Progenitor cell of endocrine pancreas (in vitro differentiated cells): ENCODE results near the gene DNAAF8. TPM values are rescaled to one million over a fixed set of nuclear protein-coding genes. Genes with fewer than 3 reads are reported as not detected.

Experiments
- DNase-seq: peaks from one replicate; pipeline ENCODE4 v3.0.0; 2021; ENCODE audit warnings: low spot score; ENCODE audit not compliant: unreplicated experiment
- H3K27ac Mint-ChIP-seq: 2 replicates; pipeline ENCODE4 v1.8.0; 2021; ENCODE audit warnings: mild to moderate bottlenecking, moderate library complexity, mixed read lengths
- H3K27me3 Mint-ChIP-seq: 2 replicates; pipeline ENCODE4 v1.8.0; 2021; ENCODE audit warnings: mixed read lengths
- H3K36me3 Mint-ChIP-seq: 2 replicates; pipeline ENCODE4 v1.8.0; 2022; ENCODE audit warnings: mixed read lengths; ENCODE audit not compliant: insufficient read depth
- H3K4me1 Mint-ChIP-seq: 2 replicates; pipeline ENCODE4 v1.8.0; 2021; ENCODE audit warnings: low read depth, mixed read lengths
- H3K4me3 Mint-ChIP-seq: 2 replicates; pipeline ENCODE4 v1.8.0; 2021; ENCODE audit warnings: low read depth, mild to moderate bottlenecking, moderate library complexity, mixed read lengths
- H3K9me3 Mint-ChIP-seq: 2 replicates; pipeline ENCODE4 v1.8.0; 2021; ENCODE audit warnings: low read depth, mixed read lengths
- total RNA-seq: library from RNA; stranded (reverse); gene quantifications from 2 replicates; pipeline ENCODE4 v1.2.1, GENCODE V29; 2021
- TF ChIP-seq, protein P1 (sequence below): fragments of 200-600 bp; sonication (generic); IDR thresholded peaks from one replicate; pipeline ENCODE4 v1.5.0; 2021; ENCODE audit warnings: antibody characterized with exemption, mild to moderate bottlenecking; ENCODE audit not compliant: unreplicated experiment

DNAAF8 gene
- total RNA-seq, 1 donor from 2014 or later = 1.1 TPM

GRCh38 chr16:4687416-4687815 lies 46.9 kb upstream of the DNAAF8 start:
- Mint-ChIP-seq H3K4me1 (no peaks in the 10 kb centered on the region), H3K4me3 (no peak overlapping the region), H3K27ac (no peak overlapping the region), H3K27me3 (no peaks in the 10 kb centered on the region), H3K36me3 (peaks cover 4% of the 10 kb centered on the region), H3K9me3 (no peaks in the 10 kb centered on the region)
- no peak for DNase-seq
- TF ChIP-seq, protein P1, sequence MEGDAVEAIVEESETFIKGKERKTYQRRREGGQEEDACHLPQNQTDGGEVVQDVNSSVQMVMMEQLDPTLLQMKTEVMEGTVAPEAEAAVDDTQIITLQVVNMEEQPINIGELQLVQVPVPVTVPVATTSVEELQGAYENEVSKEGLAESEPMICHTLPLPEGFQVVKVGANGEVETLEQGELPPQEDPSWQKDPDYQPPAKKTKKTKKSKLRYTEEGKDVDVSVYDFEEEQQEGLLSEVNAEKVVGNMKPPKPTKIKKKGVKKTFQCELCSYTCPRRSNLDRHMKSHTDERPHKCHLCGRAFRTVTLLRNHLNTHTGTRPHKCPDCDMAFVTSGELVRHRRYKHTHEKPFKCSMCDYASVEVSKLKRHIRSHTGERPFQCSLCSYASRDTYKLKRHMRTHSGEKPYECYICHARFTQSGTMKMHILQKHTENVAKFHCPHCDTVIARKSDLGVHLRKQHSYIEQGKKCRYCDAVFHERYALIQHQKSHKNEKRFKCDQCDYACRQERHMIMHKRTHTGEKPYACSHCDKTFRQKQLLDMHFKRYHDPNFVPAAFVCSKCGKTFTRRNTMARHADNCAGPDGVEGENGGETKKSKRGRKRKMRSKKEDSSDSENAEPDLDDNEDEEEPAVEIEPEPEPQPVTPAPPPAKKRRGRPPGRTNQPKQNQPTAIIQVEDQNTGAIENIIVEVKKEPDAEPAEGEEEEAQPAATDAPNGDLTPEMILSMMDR = no peak

DNA sequence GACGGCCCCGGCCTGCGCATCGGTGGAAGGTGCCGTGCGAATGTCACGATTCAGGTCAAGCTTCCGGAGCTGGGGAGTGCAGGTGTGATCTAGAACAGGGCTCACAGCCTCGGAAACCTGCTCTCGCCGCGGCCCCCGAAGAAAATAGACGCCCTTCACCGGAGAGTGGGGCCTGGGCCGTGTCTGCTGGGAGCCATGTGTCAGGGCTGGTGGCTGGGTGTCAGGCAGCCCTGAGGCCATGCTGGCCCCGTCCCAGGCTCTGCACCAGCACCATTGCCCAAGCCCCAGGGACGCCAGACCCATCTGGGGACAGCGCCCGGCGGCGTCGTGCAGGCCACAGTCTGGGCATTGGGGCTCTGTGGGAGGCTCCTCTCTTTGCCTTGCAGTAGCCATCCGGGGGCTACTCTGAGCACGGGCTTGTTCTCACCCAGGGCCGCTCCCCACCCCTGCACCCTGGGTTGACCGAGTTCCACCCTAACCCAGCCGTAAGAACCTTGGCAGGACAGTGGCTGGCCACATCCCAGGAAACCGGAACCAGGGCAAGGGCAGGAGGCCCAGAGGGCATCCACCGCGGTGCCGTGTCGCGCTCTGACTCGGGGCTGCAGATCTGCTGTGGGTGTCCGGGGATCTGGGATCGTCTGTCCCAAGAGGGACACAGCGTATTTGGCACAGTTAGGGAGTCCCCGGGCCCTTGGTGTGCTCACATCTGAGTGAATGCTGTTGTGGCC lies 46.2 kb upstream of the DNAAF8 start:
- TF ChIP-seq, protein P1 = no peak
- Mint-ChIP-seq H3K4me1 (no peaks in the 10 kb centered on the region), H3K36me3 (peaks cover 4% of the 10 kb centered on the region), H3K27me3 (no peaks in the 10 kb centered on the region), H3K9me3 (no peaks in the 10 kb centered on the region), H3K27ac (no peak overlapping the region), H3K4me3 (no peak overlapping the region)
- DNase-seq = no peak

DNA sequence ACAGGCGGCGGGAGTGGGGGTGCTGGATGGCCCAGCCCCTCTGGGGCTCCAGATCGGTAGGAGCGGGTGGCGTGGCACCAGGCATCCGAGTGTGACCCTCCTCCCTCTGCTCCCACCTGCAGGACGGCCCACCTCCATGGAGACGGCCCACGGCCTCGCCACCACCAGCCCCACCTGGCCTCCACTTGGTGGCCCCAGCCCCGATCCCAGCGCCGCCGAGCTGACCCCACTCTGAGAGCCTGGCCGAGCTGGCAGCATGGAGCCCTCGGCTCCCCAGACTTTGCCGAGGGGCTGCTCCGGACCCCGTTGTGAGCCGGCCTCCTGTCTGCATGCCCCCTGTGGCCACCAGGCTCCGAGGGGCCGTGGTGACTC lies 45.7 kb upstream of the DNAAF8 start:
- H3K4me1 Mint-ChIP-seq = no peaks in the 10 kb centered on the region
- no peaks in the 10 kb centered on the region for H3K27me3 Mint-ChIP-seq
- H3K4me3 Mint-ChIP-seq = no peak overlapping the region
- no peak for DNase-seq
- TF ChIP-seq, protein P1 = no peak
- H3K36me3 Mint-ChIP-seq = peaks cover 2% of the 10 kb centered on the region
- no peaks in the 10 kb centered on the region for H3K9me3 Mint-ChIP-seq
- H3K27ac Mint-ChIP-seq = no peak overlapping the region

GRCh38 chr16:4689091-4689671 lies 45.2 kb upstream of the DNAAF8 start:
- TF ChIP-seq, protein P1 = no peak
- H3K27me3 Mint-ChIP-seq = no peaks in the 10 kb centered on the region
- DNase-seq = no peak
- no peak overlapping the region for H3K27ac Mint-ChIP-seq
- H3K4me1 Mint-ChIP-seq = no peaks in the 10 kb centered on the region
- no peaks in the 10 kb centered on the region for H3K9me3 Mint-ChIP-seq
- H3K36me3 Mint-ChIP-seq = peaks cover 2% of the 10 kb centered on the region
- H3K4me3 Mint-ChIP-seq = no peak overlapping the region

- DNase-seq = no peak
- Mint-ChIP-seq H3K27ac (no peak overlapping the region), H3K4me3 (no peak overlapping the region), H3K4me1 (no peaks in the 10 kb centered on the region), H3K9me3 (no peaks in the 10 kb centered on the region), H3K27me3 (no peaks in the 10 kb centered on the region), H3K36me3 (peaks cover 2% of the 10 kb centered on the region)
- TF ChIP-seq, protein P1 = no peak
Measured at GRCh38 chr16:4689864-4690704, 44.3 kb upstream of the DNAAF8 start.
